PFSK-1 (cell line): ENCODE results near the gene UNC5B.

Experiments used
- POLR2AphosphoS5 ChIP-seq: IDR thresholded peaks from 2 replicates; pipeline ENCODE4 v1.6.1; 2012; ENCODE audit warnings: low read depth, mild to moderate bottlenecking, control low read depth, low read length, moderate library complexity
- TAF1 ChIP-seq: IDR thresholded peaks from 2 replicates; pipeline ENCODE4 v1.6.1; 2012; ENCODE audit warnings: low read length, control low read depth, borderline replicate concordance; ENCODE audit not compliant: insufficient read depth

GRCh38 chr10:71319800-71320392, 107.5 kb downstream of the UNC5B start:
- TF ChIP-seq POLR2AphosphoS5 (no peak), TAF1 (no peak)
